ENCODE measurements around the gene IL1R2. TPM values are rescaled to one million over a fixed set of nuclear protein-coding genes. Genes with fewer than 3 reads are reported as not detected.
A peak's percentile ranks its signal among the peaks of the same experiment; 100 is the strongest.

IL1R2 gene
- total RNA-seq, 2 donors from 2014 or later = 77.7 to 81.1 TPM

DNA sequence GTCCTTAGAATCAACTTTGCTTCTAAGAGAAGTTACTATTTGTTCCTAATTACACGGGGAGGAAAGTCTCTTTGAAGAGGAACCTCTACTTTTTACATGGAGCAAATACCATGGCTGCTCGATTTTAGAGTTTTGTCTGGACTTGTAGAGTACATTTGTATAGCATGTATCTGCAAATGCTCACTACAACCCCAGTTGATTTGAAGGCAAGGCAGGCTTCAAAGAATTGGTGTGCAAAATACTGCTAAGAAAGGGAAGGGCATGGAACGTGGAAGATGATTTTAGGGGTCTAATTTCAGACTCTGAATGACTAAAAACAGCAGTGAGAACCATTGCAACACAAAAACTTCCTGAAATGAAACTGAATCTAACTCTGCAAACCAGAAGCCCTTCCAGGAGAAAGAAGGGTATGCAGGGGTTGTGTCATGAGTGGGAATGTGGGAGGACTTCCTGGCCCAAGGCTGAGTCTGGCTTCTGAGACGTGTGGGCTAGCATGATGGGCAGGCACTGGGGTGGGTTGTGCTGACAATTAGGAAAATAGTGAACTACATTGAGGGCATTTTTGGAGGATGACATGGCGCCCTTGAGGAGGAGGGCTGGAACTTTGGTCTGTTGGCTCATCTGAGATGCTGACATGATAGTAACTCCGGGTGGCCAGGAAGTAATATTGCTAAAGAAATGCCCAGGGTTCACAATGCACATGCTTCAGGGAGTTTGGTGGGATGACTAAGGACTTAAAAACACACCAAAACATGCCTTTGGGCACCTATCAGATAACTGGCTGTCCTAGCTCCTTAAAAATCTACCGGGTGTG is 18.9 kb upstream of the IL1R2 start:
- intact Hi-C loops (cut with DNase I, micrococcal nuclease) = no loop called here
- ATAC-seq (no peak), DNase-seq (no peak)

DNA sequence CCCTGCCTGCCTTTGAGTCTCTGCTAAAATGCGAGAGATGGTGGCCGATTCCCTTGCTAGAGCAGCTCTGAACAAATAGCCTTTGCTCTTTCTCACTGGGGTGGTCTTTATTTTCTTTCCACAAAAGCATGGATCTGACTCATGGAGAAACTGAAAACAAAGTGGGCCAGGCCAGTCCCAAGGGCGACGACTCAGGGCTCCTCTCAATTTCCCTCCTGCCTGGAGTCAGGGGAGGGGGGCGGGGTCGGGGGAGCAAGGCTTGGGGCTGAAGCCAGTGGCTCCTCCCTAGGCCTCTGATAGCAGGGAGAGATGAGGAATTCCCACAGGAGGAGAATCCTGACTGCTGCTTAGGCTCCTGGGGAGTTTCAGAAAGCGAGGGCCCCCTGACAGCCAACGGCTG is 17.1 kb upstream of the IL1R2 start:
- intact Hi-C loops (cut with DNase I, micrococcal nuclease) = no loop called here
- DNase-seq (no peak), ATAC-seq (no peak)

DNA sequence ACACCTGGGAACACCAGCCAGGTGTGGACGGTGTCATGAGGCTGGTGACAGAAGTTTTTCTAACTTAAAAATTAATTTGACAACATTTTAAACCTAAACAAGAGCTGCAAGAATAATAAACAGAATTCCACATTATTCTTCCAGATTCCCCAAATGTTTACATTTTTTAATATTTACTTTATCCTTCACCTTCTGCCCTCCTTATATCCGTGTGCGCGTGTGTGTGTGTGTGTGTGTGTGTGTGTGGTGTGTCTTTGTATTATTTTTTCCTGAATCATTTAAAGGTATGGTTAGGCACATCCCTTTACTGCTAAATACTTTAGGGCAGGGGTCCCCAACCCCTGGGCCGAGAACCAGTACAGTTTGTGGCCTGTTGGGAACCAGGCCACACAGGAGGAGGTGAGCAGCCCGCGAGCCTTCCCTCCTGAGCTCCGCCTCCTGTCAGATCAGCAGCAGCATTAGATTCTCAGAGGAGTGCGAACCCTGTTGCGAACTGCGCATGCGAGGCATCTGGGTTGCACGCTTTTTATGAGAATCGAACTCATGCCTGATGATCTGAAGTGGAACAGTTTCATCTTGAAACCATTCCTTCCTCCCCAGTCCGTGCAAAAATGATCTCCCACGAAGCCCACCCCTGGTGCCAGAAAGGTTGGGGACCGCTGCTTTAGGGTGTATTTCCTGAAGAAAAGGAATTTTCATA is 16.4 kb upstream of the IL1R2 start:
- ATAC-seq = no peak
- no peak for DNase-seq
- intact Hi-C loops (cut with DNase I, micrococcal nuclease) = no loop called here

- DNase-seq (no peak), ATAC-seq (no peak)
- intact Hi-C loops (cut with DNase I, micrococcal nuclease) = no loop called here
Observed at GRCh38 chr2:101976891-101977290, 14.9 kb upstream of the IL1R2 start.

DNA sequence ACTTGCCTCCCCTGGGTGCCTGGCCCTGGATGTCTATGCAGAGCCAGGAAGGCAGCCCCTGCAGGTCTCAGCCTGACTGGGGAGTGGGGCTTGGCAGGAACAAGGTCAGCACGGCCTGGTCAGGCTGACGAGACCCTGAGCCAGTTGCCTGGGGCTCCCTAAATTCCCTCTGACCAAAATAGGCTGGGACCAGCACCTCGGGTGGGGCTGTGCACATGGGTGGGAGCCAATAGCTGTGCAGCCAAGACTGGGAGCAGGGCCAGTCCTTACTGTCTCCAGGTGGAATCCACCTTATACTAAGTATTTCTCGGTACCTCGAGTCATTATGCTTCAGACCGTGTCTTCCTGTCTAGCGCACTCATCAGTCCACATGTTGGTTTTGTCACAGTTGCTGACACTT is 11.4 kb upstream of the IL1R2 start:
- ATAC-seq = no peak
- no peak for DNase-seq
- intact Hi-C loops (cut with DNase I, micrococcal nuclease) = no loop called here

DNA sequence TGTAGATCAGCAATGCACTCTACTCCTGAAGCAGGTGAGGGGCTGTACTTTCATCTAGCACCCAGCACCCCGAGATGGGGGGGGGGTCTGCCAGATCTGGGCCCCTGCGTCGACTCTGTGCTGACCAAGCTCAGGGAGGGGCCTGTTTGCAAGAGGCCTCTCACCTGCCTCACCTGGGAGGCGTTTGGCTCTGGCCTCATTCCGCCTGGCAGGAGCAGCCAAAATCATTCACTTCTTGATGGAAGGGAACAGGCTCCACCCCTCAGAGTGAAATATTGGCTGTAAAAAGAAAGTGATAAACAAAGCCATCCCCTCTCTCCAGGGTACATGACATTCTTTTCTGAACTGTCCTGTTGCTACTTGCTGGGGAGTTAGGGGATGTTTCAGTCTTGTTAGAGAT is 10.7 kb upstream of the IL1R2 start:
- no peak for DNase-seq
- intact Hi-C loops (cut with DNase I, micrococcal nuclease) = no loop called here
- no peak for ATAC-seq

GRCh38 chr2:101981504-101981903 is 10.3 kb upstream of the IL1R2 start:
- DNase-seq = no peak
- ATAC-seq = no peak
- intact Hi-C loops (cut with DNase I, micrococcal nuclease) = no loop called here

GRCh38 chr2:101982495-101983029 is 9.2 kb upstream of the IL1R2 start:
- ATAC-seq (no peak), DNase-seq (no peak)
- intact Hi-C loops (cut with DNase I, micrococcal nuclease) = no loop called here

GRCh38 chr2:101983486-101983885 is 8.3 kb upstream of the IL1R2 start:
- DNase-seq = no peak
- intact Hi-C loops (cut with DNase I, micrococcal nuclease) = no loop called here
- ATAC-seq = no peak

DNA sequence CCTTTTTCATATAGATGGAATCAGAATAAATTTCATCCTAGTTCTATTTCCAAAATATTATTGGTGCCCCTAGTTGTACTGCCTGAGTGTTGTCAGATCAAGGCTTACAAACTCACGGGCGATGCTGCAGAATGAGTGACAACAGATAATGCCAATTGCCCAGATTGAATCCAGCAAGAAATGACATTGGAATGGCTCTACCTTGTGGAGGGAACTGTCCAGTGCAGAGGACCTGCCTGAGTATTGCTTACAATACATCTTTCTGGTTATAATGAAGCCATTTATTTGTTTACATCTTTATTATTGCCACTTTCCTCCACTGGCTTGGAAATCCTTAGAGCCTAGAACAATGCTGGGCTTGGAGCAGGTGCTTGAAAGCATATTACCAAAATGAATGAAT is 7.8 kb upstream of the IL1R2 start:
- DNase-seq (no peak), ATAC-seq (no peak)
- intact Hi-C loops (cut with DNase I, micrococcal nuclease) = no loop called here

DNA sequence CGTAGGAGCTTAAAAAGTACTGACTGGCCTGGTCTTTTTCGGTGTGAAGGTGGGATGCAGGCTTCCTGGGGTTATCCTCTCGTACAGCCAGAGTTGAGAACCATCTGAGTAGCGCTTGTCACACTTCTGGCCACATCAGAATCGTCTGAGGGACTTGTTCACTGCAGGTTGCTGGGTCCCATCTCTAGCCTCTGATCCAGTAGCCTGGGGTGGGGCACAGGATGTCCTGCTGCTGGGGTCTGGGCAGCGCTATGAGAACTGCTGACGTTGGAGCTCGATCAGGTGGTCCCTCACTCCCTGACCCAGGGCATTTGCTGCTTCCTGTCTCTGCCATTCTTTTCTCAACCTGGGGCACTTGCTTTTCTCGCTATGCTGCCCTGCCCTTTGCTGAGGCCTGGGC is 7.1 kb upstream of the IL1R2 start:
- ATAC-seq (no peak), DNase-seq (no peak)
- intact Hi-C loops (cut with DNase I, micrococcal nuclease) = no loop called here

GRCh38 chr2:101985101-101985792 is 6.5 kb upstream of the IL1R2 start:
- intact Hi-C loops (cut with DNase I, micrococcal nuclease) = no loop called here
- DNase-seq (peak; percentile 55 to 78), ATAC-seq (peak; percentile 72)

GRCh38 chr2:101985793-101986164 is 6.0 kb upstream of the IL1R2 start:
- intact Hi-C loops (cut with DNase I, micrococcal nuclease) = no loop called here
- DNase-seq (peak in 1 of 2 donors; percentile 65), ATAC-seq (peak; percentile 40)

DNA sequence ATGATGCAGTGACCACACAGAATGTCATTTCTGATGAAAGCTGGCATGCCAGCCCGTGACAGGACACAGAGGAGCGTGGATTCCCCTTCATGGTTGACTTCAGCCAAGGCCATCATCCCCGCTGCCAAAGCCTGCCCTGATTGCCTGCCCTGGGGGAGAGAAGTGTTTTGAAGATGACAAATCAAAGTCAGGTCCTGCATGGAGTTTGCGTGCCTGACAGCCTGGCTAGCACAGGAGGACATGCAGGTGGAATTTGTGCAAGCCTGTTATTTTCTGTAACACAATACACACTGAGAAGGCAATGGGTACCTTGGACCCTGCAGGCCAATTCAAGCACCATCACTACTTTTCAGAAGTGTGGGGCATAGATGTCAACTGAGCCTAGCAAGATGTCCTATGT is 5.4 kb upstream of the IL1R2 start:
- ATAC-seq (no peak), DNase-seq (no peak)
- intact Hi-C loops (cut with DNase I, micrococcal nuclease) = no loop called here

DNA sequence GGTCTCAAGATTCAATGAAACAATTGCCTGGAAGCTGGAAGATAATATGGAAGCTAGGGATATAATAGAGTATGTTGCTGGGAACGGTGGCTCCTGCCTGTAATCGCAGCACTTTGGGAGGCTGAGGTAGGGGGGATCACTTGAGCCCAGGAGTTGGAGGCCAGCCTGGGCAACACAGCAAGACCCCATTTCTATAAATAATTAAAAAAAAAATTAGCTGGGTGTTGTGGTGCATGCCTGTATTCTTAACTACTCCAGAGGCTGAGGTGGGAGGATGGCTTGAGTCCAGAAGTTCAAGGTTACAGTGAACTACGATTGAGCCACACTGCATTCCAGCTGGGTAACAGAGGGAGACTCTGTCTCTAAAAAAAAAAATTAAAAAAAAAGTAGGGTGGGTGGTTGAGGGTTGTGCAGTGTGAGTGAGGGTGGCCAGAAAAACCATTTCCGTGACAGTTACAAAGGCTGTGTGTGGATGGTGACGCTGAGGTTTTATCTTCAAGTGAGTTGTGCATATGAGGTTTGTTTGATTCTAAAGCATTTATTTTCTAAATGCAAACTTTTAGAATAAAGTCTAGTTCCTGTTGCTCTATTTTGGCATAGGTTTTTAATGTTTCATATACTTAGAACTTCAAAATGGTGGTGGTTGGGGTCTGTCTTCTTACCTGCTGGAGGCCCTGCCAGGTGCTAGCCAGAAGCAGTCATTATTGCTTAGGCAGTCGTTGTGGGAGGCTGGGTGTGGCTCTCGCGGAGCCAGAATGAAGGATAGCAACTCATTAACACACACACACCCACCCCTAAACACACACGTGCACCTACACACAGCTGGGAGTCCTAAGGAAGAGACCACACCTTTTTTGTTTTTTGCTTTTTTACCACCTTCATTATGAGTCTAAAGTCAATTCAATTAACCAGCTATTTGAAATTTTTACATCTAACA is 4.7 kb upstream of the IL1R2 start:
- ATAC-seq (peak; percentile 79), DNase-seq (peak; percentile 83 to 89)
- intact Hi-C loops (cut with DNase I, micrococcal nuclease) = no loop called here

DNA sequence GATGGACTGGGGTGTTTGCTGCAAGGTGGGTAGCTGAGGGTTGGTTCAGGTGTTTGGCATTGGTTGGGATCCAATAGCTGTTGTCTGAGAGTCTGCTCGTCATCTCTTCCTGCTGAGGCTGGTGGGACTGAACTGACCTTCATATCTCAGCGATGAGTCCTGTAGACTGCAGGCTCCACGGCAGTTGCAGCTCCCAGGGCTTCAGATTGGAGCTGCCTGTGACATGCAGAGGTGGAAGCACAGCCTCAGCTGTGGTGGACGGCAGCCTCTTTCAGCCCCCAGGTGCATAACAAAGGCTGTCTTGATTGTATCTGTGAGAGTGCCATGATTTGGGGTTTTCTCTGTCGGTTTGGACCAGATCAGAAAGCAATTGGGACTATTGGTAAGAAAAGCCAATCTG is 3.9 kb upstream of the IL1R2 start:
- peak; percentile 25 for ATAC-seq
- intact Hi-C loops (cut with DNase I, micrococcal nuclease) = no loop called here

DNA sequence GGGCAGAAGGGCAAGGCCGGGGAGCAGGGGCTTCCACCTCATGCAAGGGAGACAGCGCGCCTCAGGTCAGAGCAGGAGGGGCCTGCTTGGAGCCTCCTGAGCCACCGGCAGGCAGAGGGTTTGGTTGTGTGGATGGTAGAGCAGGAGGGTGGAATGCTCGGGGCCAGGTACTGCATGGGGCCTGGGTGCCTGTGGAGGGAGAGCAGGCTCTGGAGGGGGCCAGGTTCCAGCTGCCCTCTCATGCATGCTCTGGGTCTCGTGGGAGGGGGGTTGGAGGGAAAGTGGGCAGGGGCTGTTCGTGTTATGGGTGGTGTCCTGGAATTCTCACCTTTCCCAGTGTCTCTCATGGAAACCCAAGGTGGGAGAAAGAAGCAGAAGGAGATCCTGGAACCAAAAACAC is 3.2 kb upstream of the IL1R2 start:
- ATAC-seq (no peak), DNase-seq (no peak)
- intact Hi-C loops (cut with DNase I, micrococcal nuclease) = no loop called here

More for the DNA sequence above, 3.9 kb upstream of the IL1R2 start:
- DNase-seq = peak in 1 of 2 donors; percentile 46

DNA sequence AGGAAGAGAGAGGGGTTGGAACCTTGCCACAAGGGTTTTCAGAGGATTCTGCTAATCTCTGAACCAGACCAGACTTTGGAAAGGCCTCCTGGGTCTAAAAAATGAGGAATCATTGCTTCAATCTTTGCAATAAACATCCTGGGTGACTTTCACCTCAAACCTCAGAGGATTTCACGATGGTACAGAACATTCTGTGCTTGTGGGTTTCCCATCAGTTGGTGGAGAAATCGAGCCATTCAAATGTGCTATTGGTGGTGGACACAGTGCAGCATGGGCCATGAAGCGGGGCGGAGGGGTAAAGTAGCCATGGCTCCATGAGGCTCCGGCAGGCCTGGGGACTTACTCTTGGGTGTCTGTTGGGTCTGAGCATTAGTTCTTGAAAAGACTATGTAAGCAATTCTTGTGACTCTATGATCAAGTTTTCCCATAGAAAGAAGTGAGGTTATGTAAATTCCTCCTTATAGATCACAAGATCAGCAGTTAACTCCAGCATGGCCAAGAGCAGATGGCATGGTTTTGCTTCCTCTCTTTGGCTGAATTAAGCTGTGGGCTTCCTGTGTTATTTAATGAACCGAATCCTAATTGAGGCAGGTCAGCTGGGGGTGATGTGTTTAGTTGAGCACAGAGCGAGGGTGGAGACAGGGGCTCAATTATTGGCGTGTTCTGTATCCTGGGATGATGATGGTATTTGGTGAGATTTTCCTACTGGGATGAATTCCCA is 1.9 kb upstream of the IL1R2 start:
- ATAC-seq (no peak), DNase-seq (no peak)
- intact Hi-C loops (cut with DNase I, micrococcal nuclease) = no loop called here
